ENCODE measurements around the gene SLC6A2.

- no peak for TF ChIP-seq RAD21 (IDR thresholded peaks at IDR 0.05; ENCODE audit: low read depth)
- no peak for TF ChIP-seq REST (IDR thresholded peaks at IDR 0.05; ENCODE audit: low read depth)
Observed at GRCh38 chr16:55653106-55653505, 2.7 kb upstream of the SLC6A2 start.
